ENCODE data around the gene SMIM41. TPM values are rescaled to one million over a fixed set of nuclear protein-coding genes. Genes with fewer than 3 reads are reported as not detected.

The SMIM41 gene
- total and polyA plus RNA-seq, 7 donors, result 0.41 to 5.7 (median 0.88) TPM; not detected in 3

- intact Hi-C loops (cut with DNase I), result loop anchor here (2.0 kb wide), 1 partner anchor 17 kb away; no protein-coding TSS in a partner anchor
- peaks cover 0 to 66% (median 61%) of the 10 kb centered on the region in 4 donors for H3K4me1 ChIP-seq
- H3K4me3 ChIP-seq, result no peak overlapping the region
- TF ChIP-seq EP300 (IDR thresholded peaks at IDR 0.05), result no peak
- TF ChIP-seq POLR2AphosphoS5 (IDR thresholded peaks at IDR 0.05), result no peak
- no peak for TF ChIP-seq POLR2A (IDR thresholded peaks at IDR 0.05)
- no peak for TF ChIP-seq CTCF (IDR thresholded peaks at IDR 0.05)
- DNase-seq, result no peak
- WGBS, 2 donors, result 89% methylated on average over 5 of the region's 5 CpGs
- H3K27ac ChIP-seq, result peak overlapping the region; percentile 94 to 100 (median 96)
- no peaks in the 10 kb centered on the region for H3K27me3 ChIP-seq
- no peaks in the 10 kb centered on the region for H3K9me3 ChIP-seq
- peaks cover 0 to 5% (median 4%) of the 10 kb centered on the region in 4 donors for H3K36me3 ChIP-seq
Observed at GRCh38 chr12:52049688-52050087, 29.8 kb upstream of the SMIM41 start.

- H3K27ac ChIP-seq, result peak overlapping the region; percentile 94 to 100 (median 96)
- H3K36me3 ChIP-seq, result peaks cover 0 to 10% (median 9%) of the 10 kb centered on the region in 4 donors
- intact Hi-C loops (cut with DNase I), result loop anchor here (2.0 kb wide), 1 partner anchor 17 kb away; no protein-coding TSS in a partner anchor
- WGBS, 2 donors, result 14 to 26% methylated on average over 16 of the region's 16 CpGs
- H3K4me3 ChIP-seq, result peak overlapping the region; percentile 46 to 77 (median 68)
- DNase-seq, result peak; percentile 79
- H3K4me1 ChIP-seq, result peaks cover 0 to 66% (median 61%) of the 10 kb centered on the region in 4 donors
- no peaks in the 10 kb centered on the region for H3K27me3 ChIP-seq
- TF ChIP-seq CTCF (IDR thresholded peaks at IDR 0.05), result no peak
- peak in 1 of 4 donors; percentile 16 for TF ChIP-seq EP300 (IDR thresholded peaks at IDR 0.05)
- no peaks in the 10 kb centered on the region for H3K9me3 ChIP-seq
Observed at GRCh38 chr12:52050116-52050757, 29.3 kb upstream of the SMIM41 start.

- Histone ChIP-seq H3K4me3 (peak within 1 kb of the TSS; percentile 67 to 77 (median 68)), H3K36me3 (peaks cover under 1 to 13% (median 10%) of the 10 kb centered on the region in 4 donors), H3K27me3 (no peaks in the 10 kb centered on the region), H3K27ac (peak within 1 kb of the TSS; percentile 94 to 100 (median 96)), H3K9me3 (no peaks in the 10 kb centered on the region), H3K4me1 (peaks cover 0 to 66% (median 57%) of the 10 kb centered on the region in 4 donors)
- DNase-seq, result peak; percentile 100
- peak; percentile 95 to 100 (median 98) for TF ChIP-seq EP300 (IDR thresholded peaks at IDR 0.05)
- TF ChIP-seq CTCF (IDR thresholded peaks at IDR 0.05), result no peak
- TF ChIP-seq POLR2A (IDR thresholded peaks at IDR 0.05), result peak; percentile 98
- peak; percentile 100 for TF ChIP-seq POLR2AphosphoS5 (IDR thresholded peaks at IDR 0.05)
- WGBS, 2 donors, result 0 to 1% methylated on average over 77 of the region's 77 CpGs
- intact Hi-C loops (cut with DNase I), result loop anchor here (2.0 kb wide), 1 partner anchor 18 kb away; no protein-coding TSS in a partner anchor
Observed at GRCh38 chr12:52050758-52051541, 28.6 kb upstream of the SMIM41 start, which contains the start of gene NR4A1. TSS of gene NR4A1 (plus strand) at chr12:52051442. CDS start at chr12:52054329, 2,887 bp downstream.

- Histone ChIP-seq H3K4me3 (peak overlapping the region; percentile 67 to 77 (median 68)), H3K27ac (peak overlapping the region; percentile 94 to 100 (median 96)), H3K4me1 (peaks cover 0 to 73% (median 61%) of the 10 kb centered on the region in 4 donors), H3K9me3 (no peaks in the 10 kb centered on the region), H3K27me3 (no peaks in the 10 kb centered on the region), H3K36me3 (peaks cover 3 to 17% (median 13%) of the 10 kb centered on the region in 4 donors)
- no peak for TF ChIP-seq EP300 (IDR thresholded peaks at IDR 0.05)
- peak; percentile 40 to 65 (median 48) for TF ChIP-seq POLR2AphosphoS5 (IDR thresholded peaks at IDR 0.05)
- peak; percentile 82 for DNase-seq
- intact Hi-C loops (cut with DNase I), result no loop called here
- 23 to 59% methylated on average over 7 of the region's 7 CpGs for WGBS, 2 donors
Observed at GRCh38 chr12:52052468-52053186, 26.9 kb upstream of the SMIM41 start.

Measured in sigmoid colon (tissue), 7 donors.